HepG2 (cell line): Measurements from ENCODE around the gene HSD3B7. TPM values are rescaled to one million over a fixed set of nuclear protein-coding genes. Genes with fewer than 3 reads are reported as not detected.

ENCODE experiments used
- AGO1 ChIP-seq: fragments of 200-400 bp; formaldehyde crosslinking; IDR thresholded peaks from 2 replicates; pipeline ENCODE4 v1.6.1; 2017; ENCODE audit warnings: mild to moderate bottlenecking, low read depth, low read length, moderate library complexity; ENCODE audit not compliant: poor library complexity, severe bottlenecking
- ATF2 ChIP-seq: sonication (generic); formaldehyde crosslinking; IDR thresholded peaks from 2 replicates; pipeline ENCODE4 v1.4.0; 2020; ENCODE audit warnings: missing genetic modification reagents
- CHCHD3 ChIP-seq: sonication (generic); formaldehyde crosslinking; IDR thresholded peaks from 2 replicates; pipeline ENCODE4 v1.8.0; 2022; ENCODE audit warnings: mild to moderate bottlenecking, missing genetic modification reagents, moderate library complexity
- DR1 ChIP-seq: sonication (generic); formaldehyde crosslinking; IDR thresholded peaks from 2 replicates; pipeline ENCODE4 v1.8.0; 2021; ENCODE audit warnings: mild to moderate bottlenecking, missing genetic modification reagents, inconsistent platforms
- RFX1 ChIP-seq: fragments of 450-650 bp; IDR thresholded peaks from 2 replicates; pipeline ENCODE4 v1.6.1; 2017
- ZNF512 ChIP-seq: sonication (generic); formaldehyde crosslinking; IDR thresholded peaks from 2 replicates; pipeline ENCODE4 v1.4.0; 2020; ENCODE audit warnings: mild to moderate bottlenecking, missing genetic modification reagents
- ZNF609 ChIP-seq: sonication (generic); formaldehyde crosslinking; IDR thresholded peaks from 2 replicates; pipeline ENCODE4 v1.4.0; 2020; ENCODE audit warnings: mild to moderate bottlenecking, missing genetic modification reagents, borderline replicate concordance
- ZNF709 ChIP-seq: sonication (generic); formaldehyde crosslinking; IDR thresholded peaks from 2 replicates; pipeline ENCODE4 v1.5.0; 2020; ENCODE audit warnings: mild to moderate bottlenecking, missing genetic modification reagents
- ZSCAN20 ChIP-seq: sonication (generic); formaldehyde crosslinking; IDR thresholded peaks from 2 replicates; pipeline ENCODE4 v1.4.0; 2020; ENCODE audit warnings: missing genetic modification reagents, mild to moderate bottlenecking, borderline replicate concordance
- polyA plus RNA-seq, 8 experiments: library from polyadenylated mRNA; depleted of rRNA in 3 of 8; stranded (reverse) in 7 of 8; unstranded in 1 of 8; fragments of >200 nt; fragmentation: Illumina TruSeq in 4 of 8; extraction: Trizol in 4 of 8; gene quantifications; 2 replicates each; pipeline versions ENCODE4 v1.2.1 to v1.2.3, GENCODE V29; 2011 to 2016; ENCODE audit warnings: low read depth in 4 of 8, missing spikeins in 1 of 8, mixed read lengths in 1 of 8; ENCODE audit not compliant: insufficient read depth in 1 of 8
- total RNA-seq, 5 experiments: library from RNA; depleted of rRNA; stranded (reverse); fragments of >200 nt; fragmentation: Illumina TruSeq; extraction: Trizol; gene quantifications; 2 replicates each; pipeline ENCODE4 v1.2.3, GENCODE V29; 2016; ENCODE audit warnings: low read depth in 1 of 5
- TF ChIP-seq, protein P1 (sequence below): IDR thresholded peaks from 2 replicates; pipeline ENCODE4 v1.6.1; 2016; ENCODE audit warnings: missing compliant biosample characterization, missing genetic modification reagents, borderline replicate concordance
- TF ChIP-seq, protein P2 (sequence below): IDR thresholded peaks from 2 replicates; pipeline ENCODE4 v1.6.1; 2012; ENCODE audit warnings: low read depth, low read length, improper control_type of control experiment

The HSD3B7 gene
- total and polyA plus RNA-seq, 2 of the 13 experiments (the other 11 are each of a cell fraction or from before 2014, with no cell fraction given): 32.9 to 69.7 TPM

DNA sequence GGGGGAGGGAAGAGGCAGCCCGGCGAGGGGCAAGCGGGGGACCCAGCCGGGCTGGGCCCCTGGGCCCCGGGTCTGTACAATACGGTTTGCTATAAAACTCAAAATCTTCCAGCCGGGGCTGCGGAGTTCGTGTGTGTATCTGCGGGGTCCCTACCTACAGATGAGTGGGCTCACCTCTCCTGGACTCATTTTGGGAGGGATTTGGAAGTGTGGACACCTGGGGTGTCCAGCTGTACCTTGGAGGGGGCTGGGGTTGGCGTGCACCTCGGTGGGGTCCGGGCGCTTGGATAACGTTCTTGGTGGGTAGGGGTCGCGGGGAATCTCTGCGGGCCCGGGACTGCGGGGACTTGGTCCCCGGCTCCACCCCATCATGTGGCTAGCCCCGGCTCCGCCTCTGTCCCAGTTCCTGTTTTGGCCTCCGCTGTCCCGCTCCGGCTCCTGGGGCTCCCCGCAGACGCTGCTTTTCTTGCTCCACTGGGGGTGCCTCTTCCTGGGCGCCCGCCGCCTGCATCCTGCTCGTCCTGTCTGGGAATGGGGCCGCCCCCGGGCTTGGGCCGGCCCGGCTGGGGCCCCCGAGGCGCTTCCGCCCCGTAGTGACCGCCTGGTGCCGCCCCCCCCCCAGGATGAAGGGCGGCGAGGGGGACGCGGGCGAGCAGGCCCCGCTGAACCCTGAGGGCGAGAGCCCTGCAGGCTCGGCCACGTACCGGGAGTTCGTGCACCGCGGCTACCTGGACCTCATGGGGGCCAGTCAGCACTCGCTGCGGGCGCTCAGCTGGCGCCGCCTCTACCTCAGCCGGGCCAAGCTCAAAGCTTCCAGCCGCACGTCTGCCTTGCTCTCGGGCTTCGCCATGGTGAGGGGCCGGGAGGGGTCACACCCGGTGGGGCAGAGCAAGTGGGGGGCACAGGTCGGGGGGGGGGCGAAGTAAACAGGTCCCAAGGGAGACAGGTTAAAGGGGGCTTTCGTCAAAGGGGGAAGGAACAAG lies 36.0 kb upstream of the HSD3B7 start, which contains the start of gene ORAI3 (continued):
- TF ChIP-seq ZNF609 (CRISPR knock-in tag) (0 out of 2 replicates have a peak, but pooled peaks have one; percentile 10), ATF2 (CRISPR knock-in tag) (no peak), DR1 (CRISPR knock-in tag) (no peak), ZNF512 (CRISPR knock-in tag) (no peak), CHCHD3 (CRISPR knock-in tag) (no peak), ZSCAN20 (CRISPR knock-in tag) (no peak), AGO1 (peak; percentile 99), ZNF709 (CRISPR knock-in tag) (peak; percentile 70; the same call in 1 of the 2 replicates), RFX1 (no peak)
- TF ChIP-seq, protein P1, sequence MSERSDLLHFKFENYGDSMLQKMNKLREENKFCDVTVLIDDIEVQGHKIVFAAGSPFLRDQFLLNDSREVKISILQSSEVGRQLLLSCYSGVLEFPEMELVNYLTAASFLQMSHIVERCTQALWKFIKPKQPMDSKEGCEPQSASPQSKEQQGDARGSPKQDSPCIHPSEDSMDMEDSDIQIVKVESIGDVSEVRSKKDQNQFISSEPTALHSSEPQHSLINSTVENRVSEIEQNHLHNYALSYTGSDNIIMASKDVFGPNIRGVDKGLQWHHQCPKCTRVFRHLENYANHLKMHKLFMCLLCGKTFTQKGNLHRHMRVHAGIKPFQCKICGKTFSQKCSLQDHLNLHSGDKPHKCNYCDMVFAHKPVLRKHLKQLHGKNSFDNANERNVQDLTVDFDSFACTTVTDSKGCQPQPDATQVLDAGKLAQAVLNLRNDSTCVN (CRISPR knock-in tag): no peak
- TF ChIP-seq, protein P2, sequence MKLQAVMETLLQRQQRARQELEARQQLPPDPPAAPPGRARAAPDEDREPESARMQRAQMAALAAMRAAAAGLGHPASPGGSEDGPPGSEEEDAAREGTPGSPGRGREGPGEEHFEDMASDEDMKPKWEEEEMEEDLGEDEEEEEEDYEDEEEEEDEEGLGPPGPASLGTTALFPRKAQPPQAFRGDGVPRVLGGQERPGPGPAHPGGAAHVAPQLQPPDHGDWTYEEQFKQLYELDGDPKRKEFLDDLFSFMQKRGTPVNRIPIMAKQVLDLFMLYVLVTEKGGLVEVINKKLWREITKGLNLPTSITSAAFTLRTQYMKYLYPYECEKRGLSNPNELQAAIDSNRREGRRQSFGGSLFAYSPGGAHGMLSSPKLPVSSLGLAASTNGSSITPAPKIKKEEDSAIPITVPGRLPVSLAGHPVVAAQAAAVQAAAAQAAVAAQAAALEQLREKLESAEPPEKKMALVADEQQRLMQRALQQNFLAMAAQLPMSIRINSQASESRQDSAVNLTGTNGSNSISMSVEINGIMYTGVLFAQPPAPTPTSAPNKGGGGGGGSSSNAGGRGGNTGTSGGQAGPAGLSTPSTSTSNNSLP: no peak
